Ascending aorta (tissue), 2 donors: Measurements from ENCODE around the gene UBE2R2. TPM values are rescaled to one million over a fixed set of nuclear protein-coding genes. Genes with fewer than 3 reads are reported as not detected.
"Not testable (repeated sequence)": the region's sequence is repeated elsewhere in the genome, so short reads cannot be mapped to it uniquely, and the experiment has no call there.

Source experiments
- DNase-seq, 2 donors: peaks; one replicate each; pipeline ENCODE4 v3.0.0-alpha.2; 2019; ENCODE audit warnings: low spot score in 2 of 2
- H3K27ac ChIP-seq, 2 donors: fragments of 200-600 bp; sonication (generic); one replicate each; pipeline ENCODE4 v1.5.1; 2016 to 2017; ENCODE audit warnings: mild to moderate bottlenecking in 1 of 2
- H3K27me3 ChIP-seq: fragments of 200-600 bp; sonication (generic); one replicate; pipeline ENCODE4 v1.5.1; 2017
- H3K36me3 ChIP-seq, 2 donors: fragments of 200-600 bp; sonication (generic); one replicate each; pipeline ENCODE4 v1.5.1; 2016
- H3K4me1 ChIP-seq, 2 donors: fragments of 200-600 bp; sonication (generic); one replicate each; pipeline ENCODE4 v1.5.1; 2016 to 2017; ENCODE audit warnings: mild to moderate bottlenecking in 1 of 2
- H3K4me3 ChIP-seq, 2 donors: fragments of 200-600 bp; sonication (generic); one replicate each; pipeline ENCODE4 v1.5.1; 2016 to 2017; ENCODE audit warnings: mild to moderate bottlenecking in 1 of 2
- H3K9me3 ChIP-seq, 2 donors: fragments of 200-600 bp; sonication (generic); one replicate each; pipeline ENCODE4 v1.5.1; 2016
- CTCF ChIP-seq, 3 experiments: fragments of 200-600 bp in 2 of 3; fragments of 450-650 bp in 1 of 3; sonication (generic) in 2 of 3; IDR thresholded peaks; one replicate each; pipeline ENCODE4 v1.5.1; 2016 to 2019; ENCODE audit warnings: antibody characterized with exemption in 3 of 3, mild to moderate bottlenecking in 1 of 3, moderate library complexity in 1 of 3
- intact Hi-C: fragments of 100-400 bp; cut with DNase I; formaldehyde crosslinking; loops from one replicate; pipeline ENCODE4 v1.15.1; 2023
- total RNA-seq: library from RNA; depleted of rRNA; stranded (reverse); fragments of >200 nt; gene quantifications from one replicate; pipeline ENCODE4 v1.1.0, GENCODE V29; 2016

Gene UBE2R2
- total RNA-seq, 1 donor from 2014 or later = 7.2 TPM

- Histone ChIP-seq H3K4me1 (no peaks in the 10 kb centered on the region), H3K9me3 (no peaks in the 10 kb centered on the region), H3K36me3 (no peaks in the 10 kb centered on the region), H3K27ac (no peak overlapping the region), H3K27me3 (no peaks in the 10 kb centered on the region), H3K4me3 (no peak overlapping the region)
- no peak for DNase-seq
- TF ChIP-seq CTCF (IDR thresholded peaks at IDR 0.05) = no peak
- intact Hi-C loops = no loop called here
Measured at GRCh38 chr9:33797837-33798236, 19.1 kb upstream of the UBE2R2 start.

- H3K9me3 ChIP-seq = no peaks in the 10 kb centered on the region
- H3K4me1 ChIP-seq = no peaks in the 10 kb centered on the region
- no peak overlapping the region for H3K27ac ChIP-seq
- no peak for DNase-seq
- H3K36me3 ChIP-seq = no peaks in the 10 kb centered on the region
- no peak for TF ChIP-seq CTCF (IDR thresholded peaks at IDR 0.05)
- no peak overlapping the region for H3K4me3 ChIP-seq
- H3K27me3 ChIP-seq = no peaks in the 10 kb centered on the region
- intact Hi-C loops = no loop called here
Measured at GRCh38 chr9:33798545-33798944, 18.4 kb upstream of the UBE2R2 start.

GRCh38 chr9:33799928-33800704 lies 16.8 kb upstream of the UBE2R2 start:
- H3K4me1 ChIP-seq = no peaks in the 10 kb centered on the region
- no peaks in the 10 kb centered on the region for H3K27me3 ChIP-seq
- H3K9me3 ChIP-seq = no peaks in the 10 kb centered on the region
- no peak for DNase-seq
- TF ChIP-seq CTCF (IDR thresholded peaks at IDR 0.05) = no peak
- no peaks in the 10 kb centered on the region for H3K36me3 ChIP-seq
- H3K27ac ChIP-seq = no peak overlapping the region
- no peak overlapping the region for H3K4me3 ChIP-seq
- intact Hi-C loops = no loop called here

- Histone ChIP-seq H3K27me3 (no peaks in the 10 kb centered on the region), H3K4me3 (no peak overlapping the region), H3K36me3 (no peaks in the 10 kb centered on the region), H3K4me1 (no peaks in the 10 kb centered on the region), H3K27ac (no peak overlapping the region), H3K9me3 (no peaks in the 10 kb centered on the region)
- intact Hi-C loops = no loop called here
- TF ChIP-seq CTCF (IDR thresholded peaks at IDR 0.05) = no peak
- DNase-seq = no peak
Measured at GRCh38 chr9:33800886-33801285, 16.1 kb upstream of the UBE2R2 start.

GRCh38 chr9:33801943-33802500 lies 14.9 kb upstream of the UBE2R2 start:
- H3K4me3 ChIP-seq, H3K4me1 ChIP-seq, H3K27me3 ChIP-seq, H3K9me3 ChIP-seq, DNase-seq, H3K27ac ChIP-seq, intact Hi-C loops, H3K36me3 ChIP-seq: not testable (repeated sequence)

GRCh38 chr9:33804196-33804595 lies 12.8 kb upstream of the UBE2R2 start:
- H3K9me3 ChIP-seq, H3K4me1 ChIP-seq, H3K36me3 ChIP-seq, DNase-seq, intact Hi-C loops, H3K4me3 ChIP-seq, H3K27me3 ChIP-seq, H3K27ac ChIP-seq: not testable (repeated sequence)

GRCh38 chr9:33807156-33807555 lies 9.8 kb upstream of the UBE2R2 start:
- H3K9me3 ChIP-seq, DNase-seq, H3K27ac ChIP-seq, H3K36me3 ChIP-seq, H3K27me3 ChIP-seq, intact Hi-C loops, H3K4me3 ChIP-seq, H3K4me1 ChIP-seq: not testable (repeated sequence)

GRCh38 chr9:33808979-33809322 lies 8.0 kb upstream of the UBE2R2 start:
- H3K4me3 ChIP-seq, DNase-seq, H3K27ac ChIP-seq, H3K27me3 ChIP-seq, H3K9me3 ChIP-seq, H3K4me1 ChIP-seq, H3K36me3 ChIP-seq, intact Hi-C loops: not testable (repeated sequence)
